ENCODE data around the gene LTBP1.

- no peak for TF ChIP-seq CTCF (IDR thresholded peaks at IDR 0.05)
- TF ChIP-seq TCF7L2 (IDR thresholded peaks at IDR 0.05; ENCODE audit: low read depth, low read length): no peak
- no peak for TF ChIP-seq POLR2AphosphoS5 (IDR thresholded peaks at IDR 0.05; ENCODE audit: low read depth, low read length)
- TF ChIP-seq, protein P1, sequence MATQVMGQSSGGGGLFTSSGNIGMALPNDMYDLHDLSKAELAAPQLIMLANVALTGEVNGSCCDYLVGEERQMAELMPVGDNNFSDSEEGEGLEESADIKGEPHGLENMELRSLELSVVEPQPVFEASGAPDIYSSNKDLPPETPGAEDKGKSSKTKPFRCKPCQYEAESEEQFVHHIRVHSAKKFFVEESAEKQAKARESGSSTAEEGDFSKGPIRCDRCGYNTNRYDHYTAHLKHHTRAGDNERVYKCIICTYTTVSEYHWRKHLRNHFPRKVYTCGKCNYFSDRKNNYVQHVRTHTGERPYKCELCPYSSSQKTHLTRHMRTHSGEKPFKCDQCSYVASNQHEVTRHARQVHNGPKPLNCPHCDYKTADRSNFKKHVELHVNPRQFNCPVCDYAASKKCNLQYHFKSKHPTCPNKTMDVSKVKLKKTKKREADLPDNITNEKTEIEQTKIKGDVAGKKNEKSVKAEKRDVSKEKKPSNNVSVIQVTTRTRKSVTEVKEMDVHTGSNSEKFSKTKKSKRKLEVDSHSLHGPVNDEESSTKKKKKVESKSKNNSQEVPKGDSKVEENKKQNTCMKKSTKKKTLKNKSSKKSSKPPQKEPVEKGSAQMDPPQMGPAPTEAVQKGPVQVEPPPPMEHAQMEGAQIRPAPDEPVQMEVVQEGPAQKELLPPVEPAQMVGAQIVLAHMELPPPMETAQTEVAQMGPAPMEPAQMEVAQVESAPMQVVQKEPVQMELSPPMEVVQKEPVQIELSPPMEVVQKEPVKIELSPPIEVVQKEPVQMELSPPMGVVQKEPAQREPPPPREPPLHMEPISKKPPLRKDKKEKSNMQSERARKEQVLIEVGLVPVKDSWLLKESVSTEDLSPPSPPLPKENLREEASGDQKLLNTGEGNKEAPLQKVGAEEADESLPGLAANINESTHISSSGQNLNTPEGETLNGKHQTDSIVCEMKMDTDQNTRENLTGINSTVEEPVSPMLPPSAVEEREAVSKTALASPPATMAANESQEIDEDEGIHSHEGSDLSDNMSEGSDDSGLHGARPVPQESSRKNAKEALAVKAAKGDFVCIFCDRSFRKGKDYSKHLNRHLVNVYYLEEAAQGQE (IDR thresholded peaks at IDR 0.05; ENCODE audit: insufficient read depth in 1 of 2, low read depth in 2 of 2, low read length in 1 of 2): no peak
Observed at GRCh38 chr2:33430077-33430476, 483.3 kb downstream of the LTBP1 start.

All from Panc1 (cell line).